ENCODE measurements around the gene NLRC5.

Gene NLRC5

DNA sequence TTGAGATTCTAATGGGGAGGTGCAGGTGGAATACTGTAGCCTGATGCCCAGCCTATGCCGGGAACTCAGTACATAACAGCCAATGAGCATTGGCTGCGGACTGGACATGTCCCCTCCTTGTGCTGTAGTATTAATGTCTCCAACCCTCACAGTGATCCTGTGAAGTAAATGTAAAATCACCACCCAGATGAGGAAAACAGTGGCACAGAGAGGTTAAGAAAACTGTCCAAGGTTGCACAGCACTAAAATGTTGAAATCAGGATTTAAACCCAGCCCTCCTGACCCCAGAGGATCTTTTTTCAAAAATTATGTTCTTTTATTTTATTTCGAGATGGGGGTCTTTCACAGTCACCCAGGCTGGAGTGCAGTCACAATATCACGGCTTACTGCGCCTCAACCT, 7.9 kb downstream of the NLRC5 start:
- no peak for DNase-seq (ENCODE audit: low read depth)
- TF ChIP-seq, protein P1, sequence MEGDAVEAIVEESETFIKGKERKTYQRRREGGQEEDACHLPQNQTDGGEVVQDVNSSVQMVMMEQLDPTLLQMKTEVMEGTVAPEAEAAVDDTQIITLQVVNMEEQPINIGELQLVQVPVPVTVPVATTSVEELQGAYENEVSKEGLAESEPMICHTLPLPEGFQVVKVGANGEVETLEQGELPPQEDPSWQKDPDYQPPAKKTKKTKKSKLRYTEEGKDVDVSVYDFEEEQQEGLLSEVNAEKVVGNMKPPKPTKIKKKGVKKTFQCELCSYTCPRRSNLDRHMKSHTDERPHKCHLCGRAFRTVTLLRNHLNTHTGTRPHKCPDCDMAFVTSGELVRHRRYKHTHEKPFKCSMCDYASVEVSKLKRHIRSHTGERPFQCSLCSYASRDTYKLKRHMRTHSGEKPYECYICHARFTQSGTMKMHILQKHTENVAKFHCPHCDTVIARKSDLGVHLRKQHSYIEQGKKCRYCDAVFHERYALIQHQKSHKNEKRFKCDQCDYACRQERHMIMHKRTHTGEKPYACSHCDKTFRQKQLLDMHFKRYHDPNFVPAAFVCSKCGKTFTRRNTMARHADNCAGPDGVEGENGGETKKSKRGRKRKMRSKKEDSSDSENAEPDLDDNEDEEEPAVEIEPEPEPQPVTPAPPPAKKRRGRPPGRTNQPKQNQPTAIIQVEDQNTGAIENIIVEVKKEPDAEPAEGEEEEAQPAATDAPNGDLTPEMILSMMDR (conservative IDR thresholded peaks at IDR 0.05; ENCODE audit: low read depth, low read length), result no peak
- H3K4me3 ChIP-seq (ENCODE audit: low read length), result no peak overlapping the region

DNA sequence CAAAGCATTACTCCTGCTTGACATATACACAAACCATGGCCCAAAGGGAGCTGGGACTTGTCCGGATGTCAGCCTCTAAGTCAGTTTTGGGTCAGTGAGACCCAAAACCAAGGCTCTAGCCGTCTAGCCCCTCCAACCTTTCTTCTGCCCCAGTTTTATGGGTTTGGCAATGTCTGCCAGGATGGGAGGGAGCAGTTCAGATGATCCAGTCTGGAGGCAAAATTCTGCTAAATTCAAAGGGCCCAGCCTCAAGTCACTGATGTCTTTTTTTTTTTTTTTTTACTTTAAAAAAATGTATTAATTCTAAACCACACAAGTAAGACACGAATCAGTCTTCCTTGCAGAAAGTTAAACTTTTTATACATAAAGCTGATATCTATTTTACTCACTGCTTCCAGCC, 8.6 kb downstream of the NLRC5 start:
- no peak for DNase-seq (ENCODE audit: low read depth)
- TF ChIP-seq, protein P1 (conservative IDR thresholded peaks at IDR 0.05; ENCODE audit: low read depth, low read length), result no peak
- no peak overlapping the region for H3K4me3 ChIP-seq (ENCODE audit: low read length)

DNA sequence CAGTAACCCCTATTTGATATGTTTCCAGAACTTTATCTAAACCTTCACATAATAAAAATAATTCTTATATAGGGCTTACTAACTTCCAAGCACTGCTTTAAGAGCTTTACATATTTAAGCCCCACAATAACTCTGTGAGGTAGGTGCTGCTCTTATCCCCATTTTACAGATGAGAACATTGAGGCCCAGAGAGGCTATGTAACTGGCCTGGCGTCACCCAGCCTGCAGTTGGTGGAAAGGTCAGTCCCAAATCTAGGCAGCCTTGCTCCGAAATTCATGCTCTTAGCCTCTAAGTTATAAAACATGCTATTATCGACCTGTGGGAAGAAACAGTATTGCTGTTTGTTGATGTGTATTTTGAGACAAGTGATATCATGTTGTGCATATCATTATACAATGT, 9.0 kb downstream of the NLRC5 start:
- H3K4me3 ChIP-seq (ENCODE audit: low read length), result no peak overlapping the region
- TF ChIP-seq, protein P1 (conservative IDR thresholded peaks at IDR 0.05; ENCODE audit: low read depth, low read length), result no peak
- DNase-seq (ENCODE audit: low read depth), result no peak

DNA sequence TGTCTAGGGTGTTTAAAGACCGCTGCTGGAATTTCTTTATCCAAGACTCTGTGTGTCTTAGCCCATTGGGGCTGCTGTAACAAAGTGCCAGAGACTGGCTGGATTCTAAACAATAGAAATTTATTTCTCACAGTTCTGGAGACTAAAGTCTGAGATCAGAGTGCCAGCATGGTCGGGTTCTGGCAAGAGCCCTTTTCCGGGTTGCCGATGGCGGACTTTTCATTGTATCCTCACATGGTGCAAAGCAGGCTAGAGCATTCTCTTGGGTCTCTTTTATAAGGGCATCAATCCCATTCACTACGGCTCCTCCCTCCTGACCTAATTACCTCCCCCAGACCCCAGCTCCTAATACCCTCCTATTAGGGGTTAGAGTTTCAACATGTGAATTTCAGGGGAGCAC, 9.5 kb downstream of the NLRC5 start:
- TF ChIP-seq, protein P1 (conservative IDR thresholded peaks at IDR 0.05; ENCODE audit: low read depth, low read length), result no peak
- H3K4me3 ChIP-seq (ENCODE audit: low read length), result no peak overlapping the region
- no peak for DNase-seq (ENCODE audit: low read depth)

DNA sequence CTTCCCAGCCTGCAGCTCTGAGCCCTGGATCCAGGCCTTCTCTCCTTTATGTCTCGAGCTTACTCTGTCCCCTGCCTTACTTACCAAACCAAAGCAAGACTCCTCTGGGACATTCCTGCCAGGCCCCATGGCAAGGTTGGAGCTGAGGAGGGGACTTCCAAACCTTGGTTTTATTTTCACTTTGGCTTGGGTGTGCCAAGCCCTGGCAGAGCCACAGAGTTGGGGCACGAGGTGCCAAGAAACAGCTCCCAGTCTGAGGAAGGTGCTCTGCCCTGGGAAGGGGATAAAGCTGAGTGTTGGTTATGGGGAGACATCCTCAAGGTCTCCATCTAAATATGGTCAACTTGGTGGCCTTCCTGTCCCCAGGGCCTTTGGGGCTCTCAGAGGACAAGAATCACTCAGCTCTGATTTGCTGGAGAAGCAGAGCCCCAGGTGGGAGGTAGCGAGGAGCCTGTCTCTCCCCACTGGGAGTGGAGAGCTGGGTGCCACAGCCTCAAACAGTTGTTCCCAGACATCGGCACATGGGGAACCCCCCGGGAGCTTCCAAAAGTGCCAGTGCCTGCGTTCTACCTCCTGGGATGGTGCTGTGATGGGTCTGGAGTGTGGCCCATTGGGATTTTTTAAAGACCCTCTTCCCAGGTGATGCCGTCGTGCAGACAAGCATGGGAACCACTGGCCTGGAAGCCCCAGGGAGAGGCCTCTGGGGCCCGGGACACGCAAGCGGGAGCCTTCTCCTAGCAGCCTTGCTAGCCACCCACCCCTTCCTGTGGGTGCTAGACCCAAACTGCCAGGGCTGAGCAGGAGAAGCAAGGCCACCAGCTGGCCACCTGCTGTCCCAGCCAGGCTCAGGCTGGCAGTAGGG, 10.3 kb downstream of the NLRC5 start:
- DNase-seq (ENCODE audit: low read depth), result no peak
- TF ChIP-seq, protein P1 (conservative IDR thresholded peaks at IDR 0.05; ENCODE audit: low read depth, low read length), result no peak
- no peak overlapping the region for H3K4me3 ChIP-seq (ENCODE audit: low read length)

DNA sequence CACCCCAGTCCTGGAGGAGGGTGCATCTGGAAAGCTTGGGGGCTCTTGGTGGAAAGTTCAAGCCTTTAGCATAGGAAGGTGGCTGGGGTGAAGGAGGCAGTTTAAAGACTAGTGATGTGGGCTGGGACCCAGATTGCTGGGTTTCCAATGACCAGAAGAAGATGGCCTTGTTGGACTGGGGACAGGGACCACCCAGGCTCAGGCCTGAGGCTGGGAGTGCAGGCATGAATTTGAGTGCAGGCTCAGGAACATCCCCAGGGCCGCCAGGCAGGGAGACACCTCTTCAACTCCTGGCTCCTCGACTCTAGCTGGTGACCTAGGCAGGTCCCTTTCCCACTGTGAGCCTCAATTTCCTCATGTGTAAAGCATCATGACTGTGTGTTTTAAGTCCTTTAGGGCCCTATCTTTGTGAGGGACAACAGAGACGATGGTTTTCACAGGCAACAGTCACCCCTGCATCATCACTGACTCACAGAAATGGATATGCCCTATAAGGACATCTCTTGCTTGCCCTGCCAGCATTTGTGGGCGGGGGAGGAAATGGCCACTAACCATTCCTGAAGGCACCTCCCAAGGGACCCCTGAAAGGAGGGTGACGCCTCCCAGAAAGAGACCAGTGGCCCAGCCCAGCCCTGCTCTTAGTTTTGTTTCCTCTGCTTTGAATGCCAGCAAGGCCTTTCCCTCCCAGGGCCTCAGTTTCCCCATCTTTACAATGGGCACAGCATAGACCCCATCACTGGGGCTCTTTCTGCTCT, 11.1 kb downstream of the NLRC5 start:
- TF ChIP-seq, protein P1 (conservative IDR thresholded peaks at IDR 0.05; ENCODE audit: low read depth, low read length), result no peak
- DNase-seq (ENCODE audit: low read depth), result no peak
- H3K4me3 ChIP-seq (ENCODE audit: low read length), result no peak overlapping the region

All from retinal pigment epithelial cell (primary cell).